Measurements from ENCODE around the gene RB1. TPM values are rescaled to one million over a fixed set of nuclear protein-coding genes. Genes with fewer than 3 reads are reported as not detected.

RB1 gene
- total RNA-seq, 1 experiment from 2014 or later, result 57.1 TPM

GRCh38 chr13:48319531-48320398 lies 16.2 kb downstream of the RB1 start:
- H3K27ac ChIP-seq (ENCODE audit: low read depth, low read length, poor library complexity, severe bottlenecking), result no peak overlapping the region
- CTCF ChIA-PET, result no interaction called here
- BruUV-seq (replicated peaks), result no TSS peak
- peaks cover 6% of the 10 kb centered on the region for H3K36me3 ChIP-seq (ENCODE audit: insufficient read depth, low read length, poor library complexity, severe bottlenecking)
- no peak for TF ChIP-seq EZH2 (IDR thresholded peaks at IDR 0.05; ENCODE audit: borderline replicate concordance, low read depth, low read length, poor library complexity, severe bottlenecking)
- no peak for TF ChIP-seq CTCF (conservative IDR thresholded peaks at IDR 0.05; ENCODE audit: low read depth, low read length)
- peaks cover 6% of the 10 kb centered on the region for H3K9me3 ChIP-seq (ENCODE audit: low read depth, low read length, poor library complexity, severe bottlenecking)
- intact Hi-C loops (cut with micrococcal nuclease; ENCODE audit: unreplicated experiment), result no loop called here
- no peak for DNase-seq (ENCODE audit: low spot score)
- H3K4me3 ChIP-seq (ENCODE audit: low read depth, low read length, poor library complexity, severe bottlenecking), result no peak overlapping the region
- POLR2A ChIA-PET (ENCODE audit: low non-redundant PET), result no interaction called here
- H3K27me3 ChIP-seq (replicated peaks; ENCODE audit: insufficient read depth, low read depth, low read length, poor library complexity), result no peaks in the 10 kb centered on the region
- no peaks in the 10 kb centered on the region for H3K4me1 ChIP-seq (ENCODE audit: insufficient read depth, low read length, poor library complexity, severe bottlenecking)

DNA sequence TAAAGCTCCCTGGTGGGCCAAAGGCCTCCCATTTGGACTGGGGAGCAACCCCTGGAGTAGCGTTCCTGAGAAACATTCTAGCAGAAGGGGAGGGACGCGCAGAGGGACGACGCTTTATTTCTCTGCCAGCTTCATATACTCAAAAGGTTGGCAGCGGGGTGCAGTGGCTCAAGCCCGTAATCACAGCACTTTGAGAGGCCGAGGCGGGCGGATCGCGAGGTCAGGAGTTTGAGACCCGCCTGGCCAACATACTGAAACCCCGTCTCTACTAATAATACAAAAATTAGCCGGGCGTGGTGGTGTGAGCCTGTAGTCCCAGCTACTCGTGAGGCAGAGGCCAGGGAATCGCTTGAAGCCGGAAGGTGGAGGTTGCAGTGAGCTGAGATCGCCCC lies 16.8 kb downstream of the RB1 start:
- peaks cover 6% of the 10 kb centered on the region for H3K36me3 ChIP-seq (ENCODE audit: insufficient read depth, low read length, poor library complexity, severe bottlenecking)
- CTCF ChIA-PET, result no interaction called here
- no peak for DNase-seq (ENCODE audit: low spot score)
- TF ChIP-seq CTCF (conservative IDR thresholded peaks at IDR 0.05; ENCODE audit: low read depth, low read length), result no peak
- TF ChIP-seq EZH2 (IDR thresholded peaks at IDR 0.05; ENCODE audit: borderline replicate concordance, low read depth, low read length, poor library complexity, severe bottlenecking), result no peak
- H3K4me3 ChIP-seq (ENCODE audit: low read depth, low read length, poor library complexity, severe bottlenecking), result no peak overlapping the region
- no peaks in the 10 kb centered on the region for H3K27me3 ChIP-seq (replicated peaks; ENCODE audit: insufficient read depth, low read depth, low read length, poor library complexity)
- H3K27ac ChIP-seq (ENCODE audit: low read depth, low read length, poor library complexity, severe bottlenecking), result no peak overlapping the region
- POLR2A ChIA-PET (ENCODE audit: low non-redundant PET), result no interaction called here
- BruUV-seq (replicated peaks), result no TSS peak
- H3K9me3 ChIP-seq (ENCODE audit: low read depth, low read length, poor library complexity, severe bottlenecking), result peaks cover 6% of the 10 kb centered on the region
- intact Hi-C loops (cut with micrococcal nuclease; ENCODE audit: unreplicated experiment), result no loop called here
- no peaks in the 10 kb centered on the region for H3K4me1 ChIP-seq (ENCODE audit: insufficient read depth, low read length, poor library complexity, severe bottlenecking)

GRCh38 chr13:48320891-48321510 lies 17.4 kb downstream of the RB1 start:
- ChIA-PET POLR2A (ENCODE audit: low non-redundant PET) (no interaction called here), CTCF (no interaction called here)
- TF ChIP-seq CTCF (conservative IDR thresholded peaks at IDR 0.05; ENCODE audit: low read depth, low read length) (no peak), EZH2 (IDR thresholded peaks at IDR 0.05; ENCODE audit: borderline replicate concordance, low read depth, low read length, poor library complexity, severe bottlenecking) (no peak)
- no peak for DNase-seq (ENCODE audit: low spot score)
- no peak overlapping the region for H3K27ac ChIP-seq (ENCODE audit: low read depth, low read length, poor library complexity, severe bottlenecking)
- H3K27me3 ChIP-seq (replicated peaks; ENCODE audit: insufficient read depth, low read depth, low read length, poor library complexity), result no peaks in the 10 kb centered on the region
- no peak overlapping the region for H3K4me3 ChIP-seq (ENCODE audit: low read depth, low read length, poor library complexity, severe bottlenecking)
- H3K9me3 ChIP-seq (ENCODE audit: low read depth, low read length, poor library complexity, severe bottlenecking), result peaks cover 6% of the 10 kb centered on the region
- no peaks in the 10 kb centered on the region for H3K4me1 ChIP-seq (ENCODE audit: insufficient read depth, low read length, poor library complexity, severe bottlenecking)
- BruUV-seq (replicated peaks), result no TSS peak
- intact Hi-C loops (cut with micrococcal nuclease; ENCODE audit: unreplicated experiment), result no loop called here
- H3K36me3 ChIP-seq (ENCODE audit: insufficient read depth, low read length, poor library complexity, severe bottlenecking), result peaks cover 6% of the 10 kb centered on the region

Measured in A673 (cell line).